ENCODE results near the gene USF2. TPM values are rescaled to one million over a fixed set of nuclear protein-coding genes. Genes with fewer than 3 reads are reported as not detected.

USF2 gene
- total RNA-seq, 4 donors from 2014 or later: 118 to 169 (median 143) TPM

DNA sequence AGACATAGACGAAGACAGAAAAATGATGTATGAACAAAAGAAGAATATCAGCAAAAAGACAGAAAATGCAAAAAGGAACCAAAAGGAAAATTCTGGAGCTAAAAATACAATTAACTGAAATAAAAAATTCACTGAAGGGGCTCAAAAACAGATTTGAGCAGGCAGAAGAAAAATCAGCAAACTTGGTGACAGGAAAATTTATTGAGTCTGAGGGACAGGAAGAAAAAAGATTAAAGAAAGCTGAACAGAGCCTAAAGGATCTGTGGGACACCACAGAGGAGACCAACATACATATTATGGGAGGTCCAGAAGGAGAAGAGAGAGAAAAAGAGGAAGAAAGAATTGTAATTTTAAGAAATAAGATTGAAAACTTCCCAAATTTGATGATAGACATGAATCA lies 27.3 kb upstream of the USF2 start:
- in situ Hi-C loops (cut with MboI; ENCODE audit: low sequenced_read_pairs in 4 of 4): no loop called here
- H3K9me3 ChIP-seq: peaks cover 0 to 9% (median 0%) of the 10 kb centered on the region in 3 donors
- intact Hi-C loops (cut with DNase I; ENCODE audit: low total_unique reads): no loop called here
- no peaks in the 10 kb centered on the region for H3K4me1 ChIP-seq
- H3K36me3 ChIP-seq: no peaks in the 10 kb centered on the region
- no peak for TF ChIP-seq POLR2A (IDR thresholded peaks at IDR 0.05)
- TF ChIP-seq, protein P1, sequence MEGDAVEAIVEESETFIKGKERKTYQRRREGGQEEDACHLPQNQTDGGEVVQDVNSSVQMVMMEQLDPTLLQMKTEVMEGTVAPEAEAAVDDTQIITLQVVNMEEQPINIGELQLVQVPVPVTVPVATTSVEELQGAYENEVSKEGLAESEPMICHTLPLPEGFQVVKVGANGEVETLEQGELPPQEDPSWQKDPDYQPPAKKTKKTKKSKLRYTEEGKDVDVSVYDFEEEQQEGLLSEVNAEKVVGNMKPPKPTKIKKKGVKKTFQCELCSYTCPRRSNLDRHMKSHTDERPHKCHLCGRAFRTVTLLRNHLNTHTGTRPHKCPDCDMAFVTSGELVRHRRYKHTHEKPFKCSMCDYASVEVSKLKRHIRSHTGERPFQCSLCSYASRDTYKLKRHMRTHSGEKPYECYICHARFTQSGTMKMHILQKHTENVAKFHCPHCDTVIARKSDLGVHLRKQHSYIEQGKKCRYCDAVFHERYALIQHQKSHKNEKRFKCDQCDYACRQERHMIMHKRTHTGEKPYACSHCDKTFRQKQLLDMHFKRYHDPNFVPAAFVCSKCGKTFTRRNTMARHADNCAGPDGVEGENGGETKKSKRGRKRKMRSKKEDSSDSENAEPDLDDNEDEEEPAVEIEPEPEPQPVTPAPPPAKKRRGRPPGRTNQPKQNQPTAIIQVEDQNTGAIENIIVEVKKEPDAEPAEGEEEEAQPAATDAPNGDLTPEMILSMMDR (IDR thresholded peaks at IDR 0.05 in 4 of 5, conservative IDR thresholded peaks at IDR 0.05 in 1 of 5): no peak
- no peak overlapping the region for H3K4me3 ChIP-seq
- H3K27ac ChIP-seq: no peak overlapping the region
- no peak for DNase-seq
- H3K27me3 ChIP-seq: peaks cover 0 to 29% (median 19%) of the 10 kb centered on the region in 3 donors
- ATAC-seq: no peak

DNA sequence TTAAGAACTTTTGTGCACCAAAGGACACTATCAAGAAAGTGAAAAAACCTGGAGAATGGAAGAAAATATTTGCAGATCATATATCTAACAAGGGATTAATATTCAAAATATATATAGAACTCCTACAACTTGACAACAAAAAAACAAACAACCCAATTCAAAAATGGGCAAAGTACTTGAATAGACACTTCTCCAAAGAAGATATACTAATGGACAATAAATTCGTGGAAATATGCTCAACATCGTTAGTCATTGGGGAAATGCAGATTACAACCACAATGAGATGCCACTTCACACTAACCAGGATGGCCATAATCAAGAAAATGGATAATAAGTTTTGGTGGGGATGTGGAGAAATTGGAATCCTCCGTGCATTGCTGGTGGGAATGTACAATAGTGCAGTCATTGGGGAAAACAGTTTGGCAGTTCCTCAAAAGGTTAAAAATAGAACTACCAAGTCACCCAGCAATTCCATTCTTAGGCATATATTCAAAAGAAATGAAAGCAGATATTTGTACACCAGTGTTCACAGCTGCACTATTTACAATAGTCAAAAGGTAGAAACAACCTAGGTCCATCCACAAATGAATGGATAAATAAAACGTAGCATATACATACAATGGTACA lies 22.2 kb upstream of the USF2 start:
- Histone ChIP-seq H3K36me3 (no peaks in the 10 kb centered on the region), H3K9me3 (peaks cover 0 to 8% (median 0%) of the 10 kb centered on the region in 3 donors), H3K27me3 (peaks cover 40 to 54% (median 45%) of the 10 kb centered on the region in 3 donors), H3K4me1 (no peaks in the 10 kb centered on the region), H3K4me3 (no peak overlapping the region), H3K27ac (no peak overlapping the region)
- no peak for ATAC-seq
- in situ Hi-C loops (cut with MboI; ENCODE audit: low sequenced_read_pairs in 4 of 4) (no loop called here), intact Hi-C loops (cut with DNase I; ENCODE audit: low total_unique reads) (no loop called here)
- no peak for DNase-seq
- TF ChIP-seq, protein P1 (IDR thresholded peaks at IDR 0.05 in 4 of 5, conservative IDR thresholded peaks at IDR 0.05 in 1 of 5): no peak
- TF ChIP-seq POLR2A (IDR thresholded peaks at IDR 0.05): no peak

DNA sequence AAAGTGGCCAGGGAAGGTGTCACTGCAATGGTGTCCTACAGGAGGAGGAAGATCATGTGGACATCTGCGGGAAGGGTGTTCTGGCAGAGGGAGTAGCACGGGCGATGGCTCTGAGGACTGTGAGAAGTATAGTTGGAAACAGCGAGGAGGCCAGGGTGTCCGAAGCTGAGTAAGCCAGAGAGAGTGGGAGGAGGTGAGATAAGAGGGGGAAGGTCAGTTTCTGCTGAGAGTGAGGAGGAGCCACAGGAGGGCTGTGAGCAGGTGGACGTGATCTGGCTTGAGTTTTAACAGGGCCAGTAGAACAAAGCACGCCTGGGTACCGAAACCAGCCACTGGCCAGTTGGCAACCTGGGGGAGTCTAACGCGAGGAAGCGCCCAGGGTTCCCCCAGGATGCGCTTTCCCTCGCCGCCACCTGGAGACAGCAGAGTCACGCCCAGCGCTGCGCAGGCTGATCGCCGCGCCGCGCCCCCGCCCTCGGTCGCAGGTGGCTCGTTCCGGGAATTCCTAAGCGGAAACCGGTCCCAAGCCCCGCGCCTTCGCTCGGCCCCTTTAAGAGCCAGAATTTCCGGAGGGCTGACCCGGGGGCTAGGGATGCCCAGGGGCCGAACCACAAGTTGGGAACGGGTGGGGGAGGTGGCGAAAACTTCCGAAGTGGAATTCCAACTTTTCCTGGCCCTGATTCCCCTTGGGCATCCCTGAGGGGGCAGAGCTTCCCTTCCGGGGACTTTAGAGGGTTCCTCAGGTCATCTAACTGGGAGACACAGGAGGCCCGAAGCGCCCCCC lies 21.0 kb upstream of the USF2 start:
- no peaks in the 10 kb centered on the region for H3K36me3 ChIP-seq
- no peaks in the 10 kb centered on the region for H3K9me3 ChIP-seq
- ATAC-seq: peak; percentile 27 to 29
- intact Hi-C loops (cut with DNase I; ENCODE audit: low total_unique reads) (no loop called here), in situ Hi-C loops (cut with MboI; ENCODE audit: low sequenced_read_pairs in 4 of 4) (no loop called here)
- H3K4me3 ChIP-seq: peak overlapping the region; percentile 39 to 57 (median 50)
- H3K27ac ChIP-seq: peak overlapping the region; percentile 61 to 76 (median 72)
- TF ChIP-seq, protein P1 (IDR thresholded peaks at IDR 0.05 in 4 of 5, conservative IDR thresholded peaks at IDR 0.05 in 1 of 5): peak in 3 of 5 experiments; percentile 33 to 54 (median 47)
- TF ChIP-seq POLR2A (IDR thresholded peaks at IDR 0.05): no peak
- H3K27me3 ChIP-seq: peaks cover 40 to 53% (median 40%) of the 10 kb centered on the region in 3 donors
- no peak for DNase-seq
- H3K4me1 ChIP-seq: no peaks in the 10 kb centered on the region

DNA sequence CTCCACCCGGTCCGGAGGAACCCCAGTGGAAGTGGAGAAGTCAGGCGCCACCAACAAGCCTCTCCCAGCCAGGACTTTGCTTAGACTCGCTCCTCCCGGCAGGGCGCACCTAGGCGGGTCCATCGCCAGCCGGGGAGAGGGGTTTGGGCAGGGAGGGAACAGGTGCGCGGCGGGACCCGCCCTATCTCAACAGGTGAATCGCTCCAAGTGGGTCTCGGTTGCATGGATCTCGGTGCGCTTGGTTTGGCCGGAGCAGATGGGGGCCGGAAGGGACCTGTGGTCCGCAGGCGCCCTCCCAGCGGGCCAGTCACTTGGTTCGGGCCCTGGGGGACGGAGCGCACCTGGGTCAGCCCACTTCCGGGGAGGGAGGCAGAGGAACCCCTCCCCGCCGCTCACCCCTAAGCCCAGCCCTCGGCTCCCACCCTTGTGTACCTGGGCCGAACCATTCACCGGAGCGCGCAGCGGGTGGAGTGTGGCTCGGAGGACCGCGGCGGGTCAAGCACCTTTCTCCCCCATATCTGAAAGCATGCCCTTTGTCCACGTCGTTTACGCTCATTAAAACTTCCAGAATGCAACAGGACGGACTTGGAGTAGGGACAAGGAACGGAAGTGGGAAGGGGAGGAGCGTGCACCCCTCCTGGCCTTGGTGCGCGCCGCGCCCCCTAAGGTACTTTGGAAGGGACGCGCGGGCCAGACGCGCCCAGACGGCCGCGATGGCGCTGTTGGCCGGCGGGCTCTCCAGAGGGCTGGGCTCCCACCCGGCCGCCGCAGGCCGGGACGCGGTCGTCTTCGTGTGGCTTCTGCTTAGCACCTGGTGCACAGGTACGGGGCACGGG lies 20.2 kb upstream of the USF2 start, which contains the start of gene LSR:
Gene LSR (plus strand): TSS at position 693 of the 836 bp plus-strand sequence. CDS start 21 bp downstream, at position 714.
- ATAC-seq (peak; percentile 21 to 38), DNase-seq (no peak)
- TF ChIP-seq, protein P1 (IDR thresholded peaks at IDR 0.05 in 4 of 5, conservative IDR thresholded peaks at IDR 0.05 in 1 of 5): no peak
- TF ChIP-seq POLR2A (IDR thresholded peaks at IDR 0.05): no peak
- H3K27ac ChIP-seq: peak within 1 kb of the TSS; percentile 61 to 76 (median 72)
- H3K36me3 ChIP-seq: no peaks in the 10 kb centered on the region
- intact Hi-C loops (cut with DNase I; ENCODE audit: low total_unique reads) (no loop called here), in situ Hi-C loops (cut with MboI; ENCODE audit: low sequenced_read_pairs in 4 of 4) (no loop called here)
- H3K4me1 ChIP-seq: no peaks in the 10 kb centered on the region
- peaks cover 37 to 53% (median 40%) of the 10 kb centered on the region in 3 donors for H3K27me3 ChIP-seq
- H3K9me3 ChIP-seq: no peaks in the 10 kb centered on the region
- peak within 1 kb of the TSS; percentile 39 to 57 (median 50) for H3K4me3 ChIP-seq

Data from gastrocnemius medialis (tissue), 4 donors.